ENCODE measurements around the gene RPS25.

GRCh38 chr11:119048644-119049043, 30.5 kb upstream of the RPS25 start:
- TF ChIP-seq GATA2 (IDR thresholded peaks at IDR 0.05; ENCODE audit: low read depth, low read length): no peak
- no peak for TF ChIP-seq GATA3 (IDR thresholded peaks at IDR 0.05; ENCODE audit: low read depth, low read length)
